Panc1 (cell line): ENCODE data around the gene STK39.

Source experiments
- CTCF ChIP-seq: fragments of 450-650 bp; IDR thresholded peaks from 2 replicates; pipeline ENCODE4 v1.5.1; 2017; ENCODE audit warnings: mild to moderate bottlenecking
- POLR2AphosphoS5 ChIP-seq: IDR thresholded peaks from 2 replicates; pipeline ENCODE4 v1.6.1; 2012; ENCODE audit warnings: mild to moderate bottlenecking, low read depth, low read length, moderate library complexity
- REST ChIP-seq, 2 experiments: IDR thresholded peaks; 2 replicates each; pipeline ENCODE4 v1.6.1; 2011 to 2012; ENCODE audit warnings: low read depth in 2 of 2, control low read depth in 1 of 2, low read length in 1 of 2, mild to moderate bottlenecking in 1 of 2, moderate library complexity in 1 of 2; ENCODE audit not compliant: insufficient read depth in 1 of 2
- SIN3A ChIP-seq: IDR thresholded peaks from 2 replicates; pipeline ENCODE4 v1.6.1; 2012; ENCODE audit warnings: low read depth, mild to moderate bottlenecking, low read length, moderate library complexity, borderline replicate concordance; ENCODE audit not compliant: insufficient read depth
- TCF7L2 ChIP-seq: IDR thresholded peaks from 2 replicates; pipeline ENCODE4 v1.6.1; 2011; ENCODE audit warnings: mild to moderate bottlenecking, low read depth, low read length, inconsistent platforms

- no peak for TF ChIP-seq CTCF
- TF ChIP-seq TCF7L2 = no peak
- no peak for TF ChIP-seq POLR2AphosphoS5
- TF ChIP-seq REST (IDR thresholded peaks at IDR 0.05; ENCODE audit: insufficient read depth in 1 of 2, low read depth in 2 of 2, low read length in 1 of 2) = no peak
- TF ChIP-seq SIN3A = no peak
Observed at GRCh38 chr2:168145011-168145410, 102.4 kb downstream of the STK39 start.
